ENCODE measurements around the gene RAB21.
"Not testable (repeated sequence)": the region's sequence is repeated elsewhere in the genome, so short reads cannot be mapped to it uniquely, and the experiment has no call there.

Gene RAB21

GRCh38 chr12:71749666-71750065 is 5.0 kb upstream of the RAB21 start:
- DNase-seq (ENCODE audit: low read depth in 2 of 2): no peak

- no peak for DNase-seq (ENCODE audit: low read depth in 2 of 2)
Observed at GRCh38 chr12:71752891-71753290, 1.8 kb upstream of the RAB21 start.

GRCh38 chr12:71755146-71755892 is 656 bp downstream of the RAB21 start:
- peak; percentile 31 to 41 for DNase-seq (ENCODE audit: low read depth in 2 of 2)

GRCh38 chr12:71756054-71756690 is 1.5 kb downstream of the RAB21 start:
- no peak for DNase-seq (ENCODE audit: low read depth in 2 of 2)

- DNase-seq (ENCODE audit: low read depth in 2 of 2): no peak
Observed at GRCh38 chr12:71759941-71760340, 5.3 kb downstream of the RAB21 start.

- no peak for DNase-seq (ENCODE audit: low read depth in 2 of 2)
Observed at GRCh38 chr12:71760471-71760870, 5.8 kb downstream of the RAB21 start.

GRCh38 chr12:71761354-71761753 is 6.7 kb downstream of the RAB21 start:
- not testable (repeated sequence) for DNase-seq (ENCODE audit: low read depth in 2 of 2)

GRCh38 chr12:71763677-71764379 is 9.2 kb downstream of the RAB21 start:
- no peak for DNase-seq (ENCODE audit: low read depth in 2 of 2)

GRCh38 chr12:71764587-71765321 is 10.1 kb downstream of the RAB21 start:
- no peak for DNase-seq (ENCODE audit: low read depth in 2 of 2)

GRCh38 chr12:71766202-71766601 is 11.5 kb downstream of the RAB21 start:
- DNase-seq (ENCODE audit: low read depth in 2 of 2): no peak

- no peak for DNase-seq (ENCODE audit: low read depth in 2 of 2)
Observed at GRCh38 chr12:71767183-71767582, 12.5 kb downstream of the RAB21 start.

- DNase-seq (ENCODE audit: low read depth in 2 of 2): no peak
Observed at GRCh38 chr12:71768900-71769299, 14.2 kb downstream of the RAB21 start.

GRCh38 chr12:71771069-71771468 is 16.4 kb downstream of the RAB21 start:
- DNase-seq (ENCODE audit: low read depth in 2 of 2): no peak

GRCh38 chr12:71772735-71773134 is 18.1 kb downstream of the RAB21 start:
- no peak for DNase-seq (ENCODE audit: low read depth in 2 of 2)

GRCh38 chr12:71780237-71780822 is 25.7 kb downstream of the RAB21 start:
- peak; percentile 7 for DNase-seq (ENCODE audit: low read depth in 2 of 2)

- no peak for DNase-seq (ENCODE audit: low read depth in 2 of 2)
Observed at GRCh38 chr12:71782017-71782416, 27.4 kb downstream of the RAB21 start.

- DNase-seq (ENCODE audit: low read depth in 2 of 2): no peak
Observed at GRCh38 chr12:71786829-71787228, 32.2 kb downstream of the RAB21 start.

GRCh38 chr12:71787580-71787979 is 32.9 kb downstream of the RAB21 start:
- DNase-seq (ENCODE audit: low read depth in 2 of 2): no peak

- DNase-seq (ENCODE audit: low read depth in 2 of 2): no peak
Observed at GRCh38 chr12:71790331-71790730, 35.7 kb downstream of the RAB21 start.

- DNase-seq (ENCODE audit: low read depth in 2 of 2): no peak
Observed at GRCh38 chr12:71791473-71792150, 36.9 kb downstream of the RAB21 start.

GRCh38 chr12:71792599-71792998 is 37.9 kb downstream of the RAB21 start:
- no peak for DNase-seq (ENCODE audit: low read depth in 2 of 2)
